GM15510 (cell line): ENCODE results near the gene DNASE1L2.
A peak's percentile ranks its signal among the peaks of the same experiment; 100 is the strongest.

Experiments
- POLR2A ChIP-seq: IDR thresholded peaks from 3 replicates; pipeline ENCODE4 v1.6.1; 2011; ENCODE audit warnings: borderline replicate concordance; ENCODE audit not compliant: insufficient read length; ENCODE audit errors: extremely low read depth

The DNASE1L2 gene

GRCh38 chr16:2238838-2239675 lies 2.8 kb downstream of the DNASE1L2 start:
- TF ChIP-seq POLR2A: no peak

- TF ChIP-seq POLR2A: no peak
Measured at GRCh38 chr16:2242598-2242997, 6.4 kb downstream of the DNASE1L2 start.

DNA sequence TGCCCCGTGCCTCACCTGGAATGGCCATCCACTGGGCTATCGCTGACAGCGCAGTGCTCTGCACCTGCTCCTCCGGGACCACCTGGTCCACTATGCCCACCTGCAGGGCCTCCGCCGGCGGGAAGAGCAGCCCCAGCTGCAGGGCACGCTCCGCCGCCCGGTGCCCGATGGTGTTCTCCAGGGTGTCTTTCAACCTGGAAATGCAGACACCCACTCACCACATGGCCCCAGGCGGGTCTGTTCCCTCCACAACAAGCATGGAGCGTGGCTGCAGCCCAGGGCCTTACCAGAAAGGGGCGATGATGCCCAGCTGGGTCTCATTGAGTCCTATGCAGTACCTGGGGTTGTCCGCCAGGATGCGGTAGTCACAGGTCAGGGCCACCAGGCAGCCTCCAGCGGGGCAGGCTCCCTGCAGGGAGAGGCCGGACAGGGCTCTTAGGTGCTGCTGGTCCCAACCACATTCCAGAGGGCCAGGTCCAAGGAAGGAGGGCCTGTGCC lies 6.8 kb downstream of the DNASE1L2 start:
- TF ChIP-seq POLR2A: no peak

- TF ChIP-seq POLR2A: no peak
Measured at GRCh38 chr16:2243781-2244180, 7.5 kb downstream of the DNASE1L2 start.

- no peak for TF ChIP-seq POLR2A
Measured at GRCh38 chr16:2244301-2244700, 8.1 kb downstream of the DNASE1L2 start.

GRCh38 chr16:2244926-2245795 lies 8.9 kb downstream of the DNASE1L2 start:
- TF ChIP-seq POLR2A: no peak

DNA sequence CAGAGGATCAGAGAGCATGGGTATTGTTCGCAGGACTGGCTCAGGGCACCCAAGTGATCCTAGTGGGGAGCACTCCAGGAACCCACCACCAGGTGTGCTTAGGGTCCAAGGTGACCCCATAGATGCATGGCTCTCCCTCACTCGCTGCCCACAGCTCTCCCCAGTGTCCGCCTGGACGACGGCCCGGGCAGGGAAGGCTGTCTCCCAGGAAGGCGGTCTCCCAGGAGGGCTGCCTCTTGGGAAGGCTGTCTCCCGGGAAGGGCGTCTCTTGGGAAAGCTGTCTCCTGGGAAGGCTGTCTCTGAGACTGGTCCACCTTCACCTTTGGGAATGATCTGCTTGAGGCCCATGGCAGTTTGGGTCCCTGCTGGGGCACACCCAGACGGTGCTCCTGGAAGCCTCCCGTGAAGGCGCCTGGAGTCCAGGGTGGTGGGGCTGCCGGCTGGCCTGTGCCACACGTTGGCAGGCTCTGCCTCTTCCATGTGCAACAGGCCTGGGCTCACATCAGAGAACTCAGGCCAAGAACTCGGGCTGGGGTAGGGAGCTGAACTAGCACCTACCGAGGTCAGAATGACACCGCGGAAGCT lies 10.1 kb downstream of the DNASE1L2 start:
- no peak for TF ChIP-seq POLR2A

DNA sequence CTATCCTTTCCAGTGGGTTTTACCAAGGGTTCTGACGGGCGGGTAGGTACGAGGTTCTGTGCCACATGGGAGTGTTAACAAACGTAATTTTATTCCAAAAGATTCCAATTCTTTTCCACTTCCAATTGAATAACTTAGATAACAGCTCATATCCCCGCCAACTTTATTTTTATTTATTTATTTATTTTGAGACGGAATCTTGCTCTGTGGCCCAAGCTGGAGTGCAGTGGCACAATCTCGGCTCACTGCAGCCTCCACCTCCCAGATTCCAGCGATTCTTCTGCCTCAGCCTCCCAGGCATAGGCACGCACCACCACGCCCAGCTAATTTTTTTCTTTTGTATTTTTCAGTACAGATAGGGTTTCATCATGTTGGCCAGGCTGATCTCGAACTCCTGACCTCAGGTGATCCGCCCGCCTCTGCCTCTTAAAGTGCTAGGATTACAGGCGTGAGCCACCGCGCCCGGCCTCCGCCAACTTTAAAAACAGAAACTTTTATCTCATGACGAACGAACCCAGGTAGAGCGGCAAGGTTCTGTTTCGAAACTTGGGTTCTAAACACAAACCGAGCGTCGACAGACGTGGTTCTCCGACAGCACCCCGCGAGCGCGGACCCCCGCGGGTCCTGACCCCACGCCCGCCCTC lies 14.5 kb downstream of the DNASE1L2 start:
- TF ChIP-seq POLR2A: no peak

DNA sequence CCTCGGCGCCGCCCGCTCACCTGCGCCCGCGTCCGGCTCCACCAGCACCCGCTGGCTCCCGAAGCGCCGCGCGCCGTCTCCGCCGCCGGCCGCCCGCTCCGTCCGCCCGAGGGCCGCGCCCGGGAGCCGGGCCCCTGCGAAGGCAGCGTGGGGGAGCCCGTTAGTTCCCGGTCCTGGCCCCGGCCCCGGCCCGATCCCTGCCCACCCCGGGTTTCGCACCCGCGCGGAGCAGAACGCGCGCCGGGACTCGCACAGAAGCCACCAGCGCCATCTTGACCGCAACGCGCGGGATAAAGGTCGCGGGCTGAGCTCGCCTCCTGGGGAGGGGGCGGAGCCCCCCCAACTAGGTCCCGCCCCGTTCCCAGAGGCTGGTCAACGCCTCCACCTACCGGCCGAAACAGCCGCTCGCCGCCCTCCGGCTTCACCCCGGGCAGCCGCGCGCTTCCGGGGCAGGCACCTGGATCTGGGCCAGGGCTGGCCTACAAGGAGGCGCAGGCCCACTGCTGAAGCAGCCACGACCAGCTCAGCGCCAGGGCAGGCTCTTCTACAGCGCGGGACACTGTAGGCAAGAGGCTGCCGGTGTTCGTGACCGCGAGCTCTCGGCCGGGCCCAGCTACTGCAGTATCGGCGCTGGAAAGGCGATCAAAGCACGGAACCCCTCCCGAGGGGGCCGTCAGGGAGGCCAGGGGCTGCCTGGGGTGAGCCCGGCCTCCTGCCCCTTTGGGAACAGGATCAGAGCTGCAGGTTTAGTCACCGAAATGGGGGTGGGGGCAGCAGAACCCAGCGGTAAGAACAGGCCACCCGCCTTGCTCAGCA lies 15.3 kb downstream of the DNASE1L2 start, which contains the start of gene ECI1:
Gene ECI1, minus strand, starts transcription at position 292 of the 816 bp plus-strand sequence. Its CDS starts 21 bp downstream, at position 271.
- peak; percentile 92 for TF ChIP-seq POLR2A

DNA sequence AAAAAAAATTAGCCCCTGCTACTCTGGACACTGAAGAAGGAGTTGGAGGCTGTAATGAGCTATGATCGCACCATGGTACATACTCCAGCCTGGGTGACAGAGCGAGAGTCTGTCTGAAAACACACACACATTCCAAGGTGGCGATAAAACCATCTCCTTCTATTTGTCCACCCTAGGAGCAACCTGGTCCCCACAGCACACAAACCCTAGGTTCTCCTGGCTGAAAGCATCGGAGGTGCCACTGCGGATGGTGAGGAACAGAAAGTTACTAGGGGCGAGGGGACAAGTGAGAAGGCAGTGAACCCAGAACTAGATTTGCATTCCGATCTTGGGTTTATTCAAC lies 16.5 kb downstream of the DNASE1L2 start:
- TF ChIP-seq POLR2A: no peak

GRCh38 chr16:2253293-2253692 lies 17.0 kb downstream of the DNASE1L2 start:
- no peak for TF ChIP-seq POLR2A

DNA sequence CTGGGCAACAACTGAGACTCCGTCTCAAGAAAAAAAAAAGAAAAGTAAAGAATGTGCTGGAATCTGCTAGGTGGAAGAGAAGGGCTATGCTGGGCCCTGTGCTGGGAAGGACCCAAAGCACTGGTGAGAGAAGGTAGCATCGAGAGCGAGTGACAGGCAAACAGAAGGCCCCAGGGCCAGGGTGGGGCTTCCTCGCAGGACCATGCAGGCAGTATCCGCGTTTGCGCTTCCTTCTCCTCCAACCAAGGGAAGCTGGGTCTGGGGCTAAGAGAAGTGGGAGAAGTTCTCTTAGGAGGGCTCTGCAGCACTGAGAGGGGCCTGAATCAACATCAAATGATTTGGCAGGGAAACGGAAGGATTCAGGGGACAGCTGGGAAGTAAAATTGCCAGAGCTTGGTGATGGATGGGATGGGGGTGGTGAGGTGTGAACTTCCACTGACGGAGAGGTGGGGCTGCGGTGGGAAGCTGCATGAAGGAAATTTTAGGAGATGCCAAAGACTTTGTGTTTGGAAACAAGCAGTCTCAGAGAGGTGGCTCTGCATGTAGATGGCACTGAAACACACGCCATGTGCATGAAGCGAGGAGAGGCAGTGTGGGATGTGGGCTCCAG lies 20.4 kb downstream of the DNASE1L2 start:
- TF ChIP-seq POLR2A: no peak

DNA sequence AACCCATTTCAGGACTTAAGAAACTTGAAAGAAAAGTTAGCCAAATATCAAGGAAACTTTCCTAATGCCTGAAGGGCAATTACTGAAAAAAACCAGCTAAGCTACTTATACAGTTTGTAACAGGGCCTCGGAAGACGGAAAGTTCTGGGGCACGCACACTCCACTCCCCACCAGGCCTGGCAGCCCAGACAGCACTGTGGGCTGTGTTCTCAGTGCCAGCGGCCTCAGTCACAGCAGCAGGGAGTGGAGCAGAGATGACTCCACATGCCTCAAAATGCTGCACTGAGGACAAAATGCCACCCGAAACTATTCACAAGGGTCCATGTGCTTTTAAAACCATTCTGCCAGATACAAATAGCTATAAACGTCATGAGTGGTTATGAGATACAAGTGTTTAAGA lies 21.5 kb downstream of the DNASE1L2 start:
- TF ChIP-seq POLR2A: no peak
